Fibroblast of pulmonary artery (primary cell): ENCODE results near the gene STOX1.
"Not testable (repeated sequence)": the region's sequence is repeated elsewhere in the genome, so short reads cannot be mapped to it uniquely, and the experiment has no call there.

Source experiments
- DNase-seq: peaks from one replicate; pipeline ENCODE4 v3.0.0-alpha.2; 2010; ENCODE audit warnings: low read depth
- H3K4me3 ChIP-seq: replicated peaks from 2 replicates; pipeline ENCODE4 v1.5.1; 2011; ENCODE audit warnings: low read depth, mild to moderate bottlenecking, control low read depth, low read length, moderate library complexity
- TF ChIP-seq, protein P1 (sequence below): IDR thresholded peaks from 2 replicates; pipeline ENCODE4 v1.5.1; 2011; ENCODE audit warnings: mild to moderate bottlenecking, control low read depth, low read length, inconsistent platforms; ENCODE audit errors: missing control alignments

The STOX1 gene

DNA sequence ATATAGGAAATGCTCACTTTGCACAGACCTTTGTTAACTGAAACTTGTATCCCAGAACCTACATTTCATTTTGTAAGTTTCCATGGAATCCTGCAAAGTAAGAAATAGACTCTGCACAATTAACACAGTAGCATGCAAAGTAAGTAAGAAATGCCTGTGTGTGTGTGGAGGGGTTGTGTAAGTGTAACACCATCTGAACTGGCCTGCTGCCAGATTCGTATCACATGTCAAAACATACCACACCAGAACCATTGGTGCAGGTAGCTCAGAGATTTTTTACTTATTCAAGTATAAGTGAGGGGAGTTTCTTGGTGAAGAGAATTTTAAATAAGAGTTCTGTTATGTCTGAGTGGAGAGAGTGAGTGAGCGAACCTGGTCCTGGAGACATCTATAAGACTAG lies 110.8 kb downstream of the STOX1 start:
- no peak overlapping the region for H3K4me3 ChIP-seq
- TF ChIP-seq, protein P1, sequence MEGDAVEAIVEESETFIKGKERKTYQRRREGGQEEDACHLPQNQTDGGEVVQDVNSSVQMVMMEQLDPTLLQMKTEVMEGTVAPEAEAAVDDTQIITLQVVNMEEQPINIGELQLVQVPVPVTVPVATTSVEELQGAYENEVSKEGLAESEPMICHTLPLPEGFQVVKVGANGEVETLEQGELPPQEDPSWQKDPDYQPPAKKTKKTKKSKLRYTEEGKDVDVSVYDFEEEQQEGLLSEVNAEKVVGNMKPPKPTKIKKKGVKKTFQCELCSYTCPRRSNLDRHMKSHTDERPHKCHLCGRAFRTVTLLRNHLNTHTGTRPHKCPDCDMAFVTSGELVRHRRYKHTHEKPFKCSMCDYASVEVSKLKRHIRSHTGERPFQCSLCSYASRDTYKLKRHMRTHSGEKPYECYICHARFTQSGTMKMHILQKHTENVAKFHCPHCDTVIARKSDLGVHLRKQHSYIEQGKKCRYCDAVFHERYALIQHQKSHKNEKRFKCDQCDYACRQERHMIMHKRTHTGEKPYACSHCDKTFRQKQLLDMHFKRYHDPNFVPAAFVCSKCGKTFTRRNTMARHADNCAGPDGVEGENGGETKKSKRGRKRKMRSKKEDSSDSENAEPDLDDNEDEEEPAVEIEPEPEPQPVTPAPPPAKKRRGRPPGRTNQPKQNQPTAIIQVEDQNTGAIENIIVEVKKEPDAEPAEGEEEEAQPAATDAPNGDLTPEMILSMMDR: no peak
- peak; percentile 39 for DNase-seq

DNA sequence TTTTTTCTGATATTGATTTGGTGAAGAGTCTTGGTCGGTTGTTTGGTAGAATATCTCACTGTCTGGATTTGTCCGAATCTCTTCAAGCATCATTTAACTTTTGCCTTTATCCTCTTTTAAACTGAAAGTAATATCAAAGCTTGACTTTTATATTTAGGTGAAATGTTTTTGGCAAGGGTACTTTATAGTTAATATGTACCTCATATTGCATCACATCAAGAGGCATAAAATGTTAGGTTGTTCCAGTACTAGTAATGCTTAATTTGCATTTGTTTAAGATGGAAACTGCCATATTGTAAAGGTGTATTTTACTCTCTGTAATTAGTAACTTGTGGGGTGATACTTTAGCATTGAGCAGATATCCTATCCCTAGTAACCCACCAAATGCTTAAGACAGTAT lies 111.6 kb downstream of the STOX1 start:
- DNase-seq: no peak
- H3K4me3 ChIP-seq: no peak overlapping the region
- TF ChIP-seq, protein P1: no peak

DNA sequence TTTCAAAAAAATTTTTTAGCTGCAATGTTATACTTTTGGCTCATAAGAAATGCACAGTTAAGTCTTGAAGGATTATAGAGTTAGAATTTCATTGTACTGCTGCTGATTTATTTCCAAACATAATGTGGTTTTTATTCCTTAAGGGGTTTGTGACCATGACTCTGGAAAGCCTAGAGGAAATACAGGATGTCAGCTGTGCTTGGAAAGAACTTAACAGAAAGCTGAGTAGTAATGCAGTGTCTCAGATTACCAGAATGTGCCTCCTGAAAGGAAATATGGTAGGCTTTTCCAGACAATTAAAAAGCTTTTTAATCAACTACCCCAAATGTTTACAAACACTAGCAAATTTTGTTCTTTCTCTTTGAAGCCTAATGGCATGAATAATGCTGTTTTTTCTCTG lies 113.6 kb downstream of the STOX1 start:
- H3K4me3 ChIP-seq, DNase-seq: not testable (repeated sequence)
